HG03103 (cell line): ENCODE results near the gene KCNE4.
A peak's percentile ranks its signal among the peaks of the same experiment; 100 is the strongest.
"Not testable (repeated sequence)": the region's sequence is repeated elsewhere in the genome, so short reads cannot be mapped to it uniquely, and the experiment has no call there.

Experiments used
- ATAC-seq: cut with Tn5 transposase; IDR thresholded peaks from one replicate; pipeline ENCODE4 v1.9.1; 2021; ENCODE audit warnings: low read depth; ENCODE audit not compliant: unreplicated experiment

The KCNE4 gene

GRCh38 chr2:223055836-223056235, 3.8 kb downstream of the KCNE4 start:
- ATAC-seq = no peak

- no peak for ATAC-seq
These were observed 4.9 kb downstream of the KCNE4 start for GRCh38 chr2:223056701-223057418.

- no peak for ATAC-seq
These were observed 5.6 kb downstream of the KCNE4 start for GRCh38 chr2:223057569-223057968.

GRCh38 chr2:223058952-223059716, 7.1 kb downstream of the KCNE4 start:
- no peak for ATAC-seq

DNA sequence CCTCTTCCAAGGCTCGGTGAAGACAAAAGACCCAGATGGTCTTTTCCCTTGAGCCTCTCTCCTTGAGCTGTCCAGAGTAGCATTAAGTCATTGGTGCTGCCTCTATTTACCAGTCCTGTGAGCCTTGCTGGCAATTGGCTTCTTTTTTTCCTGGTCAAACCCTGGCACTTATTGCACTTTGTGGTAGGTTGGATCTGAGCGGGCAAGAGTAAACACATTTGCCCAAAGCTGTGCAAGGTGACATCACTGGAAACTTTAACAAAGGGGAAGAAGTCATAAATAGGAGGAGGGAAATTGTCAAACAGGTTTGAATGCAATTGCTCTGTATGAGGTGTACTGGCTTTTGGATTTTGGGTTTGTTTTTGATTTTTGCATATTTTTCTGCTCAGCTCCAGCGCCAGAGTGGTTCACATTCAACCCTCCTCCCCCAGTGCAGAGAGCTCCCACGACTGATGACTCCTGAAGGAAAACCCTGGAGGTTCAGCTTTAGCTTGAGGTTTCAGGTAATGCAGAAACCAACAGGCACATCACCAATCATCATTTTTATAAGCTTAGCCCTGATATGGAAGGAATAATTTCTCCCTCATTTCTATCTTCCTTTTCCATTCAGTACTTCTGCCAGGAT, 8.3 kb downstream of the KCNE4 start:
- ATAC-seq = no peak

DNA sequence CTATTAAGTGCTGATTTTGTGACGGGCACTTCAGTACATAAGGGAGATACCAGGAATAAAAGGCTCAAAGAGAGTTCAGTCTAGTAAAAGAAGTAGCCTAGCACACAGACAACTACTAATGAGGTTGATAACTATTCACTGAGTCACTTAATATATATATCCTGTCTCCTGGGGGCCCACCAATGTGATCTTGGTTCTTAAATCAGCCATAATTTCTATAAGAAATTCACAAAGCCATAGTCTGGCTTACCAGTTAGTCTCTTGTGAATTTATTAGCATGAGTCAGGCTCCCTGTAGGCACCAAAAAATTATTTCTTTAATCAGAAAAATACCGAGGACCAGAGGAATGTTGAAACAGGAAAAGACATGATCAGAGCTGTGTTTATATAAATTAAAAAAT, 10.4 kb downstream of the KCNE4 start:
- ATAC-seq = no peak

DNA sequence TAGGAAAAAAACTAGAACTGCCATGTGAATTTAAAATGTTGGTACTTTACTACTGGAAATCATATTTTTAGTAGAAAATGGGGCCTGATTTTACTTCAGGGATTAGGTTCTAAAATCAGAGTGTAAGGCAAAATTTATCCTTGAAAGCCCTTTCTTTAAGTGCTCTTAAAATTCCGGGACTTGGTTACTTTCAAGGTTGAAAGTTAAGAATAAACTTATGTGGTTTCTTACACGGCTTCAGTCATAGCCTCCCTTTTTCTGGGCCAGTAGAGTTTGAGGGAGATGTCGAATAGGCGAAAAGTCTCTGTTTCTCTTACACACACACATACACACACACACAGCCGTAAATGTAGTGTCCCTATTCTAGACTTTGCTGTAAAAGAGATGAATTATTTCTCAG, 13.1 kb downstream of the KCNE4 start:
- no peak for ATAC-seq

DNA sequence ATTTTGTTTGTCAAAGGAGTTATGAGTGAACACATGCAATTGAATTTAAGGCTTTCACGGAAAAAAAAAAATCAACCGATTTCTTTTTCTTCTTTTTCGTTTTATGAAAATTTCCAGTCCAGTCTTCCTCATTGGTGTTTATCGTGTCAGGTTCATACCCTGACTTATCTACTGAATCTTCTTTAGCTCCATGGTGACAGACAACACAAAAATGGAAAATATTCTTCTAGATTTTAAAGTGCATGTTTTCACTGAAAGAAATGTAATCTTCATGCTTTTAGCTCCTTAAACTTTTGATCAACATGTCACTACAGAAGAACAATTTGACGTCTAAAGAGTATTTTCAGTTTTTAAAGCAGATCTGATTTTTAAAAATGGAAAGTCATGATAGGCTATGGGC, 14.7 kb downstream of the KCNE4 start:
- no peak for ATAC-seq

- no peak for ATAC-seq
These were observed 16.1 kb downstream of the KCNE4 start for GRCh38 chr2:223068071-223068470.

DNA sequence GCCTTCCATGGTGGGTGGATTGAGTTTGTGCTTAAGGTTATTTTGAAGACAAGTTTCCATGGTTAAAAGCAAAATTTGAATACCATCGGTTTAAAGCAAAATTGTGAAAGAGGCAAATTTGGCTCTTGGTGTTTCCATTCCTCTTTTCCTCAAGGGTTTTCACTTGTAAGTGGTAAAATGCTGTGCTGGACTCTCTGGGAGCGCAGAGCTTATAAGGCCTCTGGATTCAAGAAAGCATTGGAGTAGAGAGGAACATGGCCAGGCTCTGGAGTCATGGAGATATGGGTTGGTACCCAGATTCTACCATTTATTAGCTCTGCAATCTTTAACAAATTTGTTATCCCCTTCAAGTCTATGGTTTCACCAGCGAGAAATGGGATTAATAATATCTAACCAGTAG, 17.5 kb downstream of the KCNE4 start:
- ATAC-seq = no peak

- ATAC-seq = no peak
These were observed 18.0 kb downstream of the KCNE4 start for GRCh38 chr2:223069988-223070387.

- no peak for ATAC-seq
These were observed 19.1 kb downstream of the KCNE4 start for GRCh38 chr2:223071139-223071538.

DNA sequence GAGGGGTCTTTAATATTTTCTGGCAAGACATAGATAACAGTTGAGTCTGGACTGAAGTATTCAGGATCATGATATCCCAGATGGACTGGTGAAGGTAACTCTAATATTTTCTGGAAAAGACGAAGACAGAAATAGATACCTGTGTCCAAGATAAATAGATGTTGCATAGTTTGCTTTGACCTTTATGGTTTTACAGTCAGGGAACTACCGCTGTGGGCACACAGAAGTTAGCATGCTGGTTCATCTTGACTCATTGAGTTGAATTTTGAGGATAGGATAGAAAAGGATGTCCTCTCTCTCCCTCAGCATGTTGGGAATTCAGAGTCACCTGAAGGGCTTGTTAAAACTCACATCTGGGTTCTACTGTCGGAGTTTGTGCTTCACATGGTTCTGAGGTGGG, 20.8 kb downstream of the KCNE4 start:
- no peak for ATAC-seq

DNA sequence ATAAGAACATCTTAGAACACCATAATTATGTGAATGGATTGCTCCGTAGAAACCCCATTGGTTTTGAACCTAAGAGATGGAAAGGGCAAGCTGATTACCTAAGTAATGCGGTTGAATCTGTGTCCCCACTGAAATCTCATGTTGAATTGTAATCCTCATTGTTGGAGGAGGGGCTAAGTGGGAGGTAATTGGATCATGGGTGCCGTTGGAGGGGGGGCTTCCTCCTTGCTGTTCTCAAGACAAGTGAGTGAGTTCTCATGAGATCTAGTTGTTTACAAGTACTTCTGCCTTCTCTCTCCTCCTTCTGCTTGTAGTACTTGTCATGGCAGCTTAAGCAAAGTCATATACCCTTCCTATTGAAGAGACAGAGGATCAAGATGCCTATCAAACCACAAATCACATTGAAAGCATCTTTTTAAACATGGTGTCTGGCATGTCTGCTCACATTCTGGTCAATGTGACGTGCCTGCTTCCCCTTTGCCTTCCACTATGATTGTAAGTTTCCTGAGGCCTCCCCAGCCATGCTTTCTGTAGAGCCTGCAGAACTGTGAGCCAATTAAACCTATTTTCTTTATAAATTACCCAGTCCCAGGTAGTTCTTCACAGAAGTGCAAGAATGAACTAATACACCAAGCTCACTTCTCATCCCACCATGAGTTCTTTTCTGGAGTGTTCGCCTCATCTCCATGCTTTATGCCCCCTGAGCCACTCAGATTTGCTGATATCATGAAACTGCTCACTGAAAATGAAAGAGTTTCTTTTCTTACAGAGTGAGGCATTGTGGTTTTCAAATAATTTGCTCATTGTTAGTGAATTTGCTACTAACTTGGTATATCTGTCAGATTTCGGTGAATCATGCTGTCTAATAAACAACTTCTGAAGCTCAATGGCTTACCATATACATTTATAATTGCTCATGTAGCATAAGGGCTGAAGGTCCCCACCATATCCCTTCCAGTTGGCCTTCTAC, 23.6 kb downstream of the KCNE4 start:
- ATAC-seq = peak; percentile 58

GRCh38 chr2:223076573-223076972, 24.6 kb downstream of the KCNE4 start:
- no peak for ATAC-seq

DNA sequence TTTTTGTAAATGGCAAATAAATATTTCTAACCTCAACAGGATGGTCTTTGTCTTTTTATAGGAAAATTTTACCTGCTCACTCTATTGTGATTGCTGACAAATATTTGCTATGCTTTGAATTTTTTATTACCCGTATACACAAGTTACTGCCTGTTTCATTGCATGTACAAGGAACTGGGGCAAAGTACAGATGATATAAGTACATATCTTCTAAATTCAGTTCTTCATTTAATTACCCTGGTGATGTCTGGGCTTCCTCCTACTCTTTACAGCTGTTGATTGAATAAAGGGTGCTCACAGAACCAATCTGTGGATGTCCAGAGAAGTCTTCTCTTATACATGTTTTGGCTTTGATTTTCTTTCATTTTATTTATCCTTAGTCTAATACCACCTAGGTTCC, 26.5 kb downstream of the KCNE4 start:
- ATAC-seq = no peak

DNA sequence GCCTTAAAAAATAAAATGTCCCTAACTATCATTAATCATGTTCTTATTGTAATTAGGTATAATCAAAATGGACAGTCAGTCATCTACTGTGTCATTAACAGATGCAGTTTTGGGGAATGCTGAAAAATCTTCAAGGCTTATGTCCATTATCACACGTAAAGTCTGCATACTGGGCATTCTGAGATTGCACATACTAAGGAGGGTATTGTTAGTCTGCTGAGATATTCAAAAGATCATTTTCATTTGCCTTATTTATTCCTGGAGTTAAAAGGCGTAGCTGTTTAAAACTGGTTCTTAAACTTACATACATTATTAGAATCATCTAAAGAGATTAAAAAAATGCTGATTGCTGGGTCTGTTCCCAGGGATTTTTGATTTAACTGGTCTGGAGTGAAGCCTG, 27.4 kb downstream of the KCNE4 start:
- ATAC-seq = no peak

DNA sequence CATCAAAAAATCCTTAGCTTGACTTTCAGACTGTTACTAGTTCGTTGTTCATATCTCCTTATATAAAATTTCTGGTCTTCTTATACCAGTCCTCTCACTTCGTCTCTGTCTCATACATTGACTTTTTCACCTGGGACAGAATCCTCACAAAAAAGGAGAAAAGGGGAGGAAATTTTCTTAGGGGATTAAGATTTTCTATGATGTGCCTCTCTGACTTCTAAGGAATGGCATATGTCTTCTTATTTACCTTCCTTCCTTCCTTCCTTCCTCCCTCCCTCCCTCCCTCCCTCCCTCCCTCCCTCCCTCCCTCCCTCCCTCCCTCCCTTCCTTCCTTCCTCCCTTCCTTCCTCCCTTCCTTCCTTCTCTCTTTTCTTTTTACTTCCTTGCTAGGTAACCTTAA, 27.9 kb downstream of the KCNE4 start:
- ATAC-seq = no peak

DNA sequence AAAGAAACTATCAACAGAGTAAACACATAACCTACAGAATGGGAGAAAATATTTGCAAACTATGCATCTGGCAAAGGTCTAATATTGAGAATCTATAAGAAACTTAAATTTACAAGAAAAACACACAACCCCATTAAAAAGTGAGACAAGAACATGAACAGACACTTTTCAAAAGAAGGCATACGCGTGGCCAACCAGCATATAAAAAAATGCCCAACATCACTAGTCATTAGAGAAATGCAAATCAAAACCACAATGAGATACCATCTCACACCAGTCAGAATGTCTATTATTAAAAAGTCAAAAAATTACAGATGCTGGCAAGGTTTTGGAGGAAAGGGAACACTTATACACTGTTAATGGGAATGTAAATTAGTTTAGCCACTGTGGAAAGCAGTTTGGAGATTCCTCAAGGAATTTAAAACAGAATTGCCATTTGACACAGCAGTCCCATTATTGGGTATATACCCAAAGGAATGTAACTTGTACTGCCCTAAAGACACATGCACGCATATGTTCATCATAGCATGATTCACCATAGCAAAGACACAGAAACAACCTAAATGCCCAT, 28.9 kb downstream of the KCNE4 start:
- ATAC-seq = not testable (repeated sequence)

GRCh38 chr2:223081789-223082188, 29.8 kb downstream of the KCNE4 start:
- ATAC-seq = no peak
